SK-N-SH (cell line): ENCODE data around the gene TP53AIP1.

Experiments
- NFIC ChIP-seq: IDR thresholded peaks from 2 replicates; pipeline ENCODE4 v1.4.0; 2012; ENCODE audit warnings: borderline replicate concordance
- POLR2AphosphoS5 ChIP-seq: IDR thresholded peaks from 2 replicates; pipeline ENCODE4 v1.6.1; 2012; ENCODE audit warnings: low read depth, low read length
- RFX5 ChIP-seq: IDR thresholded peaks from 2 replicates; pipeline ENCODE4 v1.6.1; 2012; ENCODE audit warnings: mild to moderate bottlenecking, improper control_type of control experiment, low read length
- TEAD4 ChIP-seq: IDR thresholded peaks from 2 replicates; pipeline ENCODE4 v1.4.0; 2012; ENCODE audit warnings: mild to moderate bottlenecking, borderline replicate concordance; ENCODE audit not compliant: insufficient read depth
- YY1 ChIP-seq: IDR thresholded peaks from 2 replicates; pipeline ENCODE4 v1.4.0; 2012; ENCODE audit warnings: low read depth, mild to moderate bottlenecking
- TF ChIP-seq, protein P1 (sequence below): fragments of 200-600 bp; sonication (generic); IDR thresholded peaks from 2 replicates; pipeline ENCODE4 v1.6.1; 2017; ENCODE audit warnings: antibody characterized with exemption, mild to moderate bottlenecking, moderate library complexity
- TF ChIP-seq, protein P2 (sequence below): IDR thresholded peaks from 2 replicates; pipeline ENCODE4 v1.4.0; 2012; ENCODE audit warnings: low read depth, borderline replicate concordance

DNA sequence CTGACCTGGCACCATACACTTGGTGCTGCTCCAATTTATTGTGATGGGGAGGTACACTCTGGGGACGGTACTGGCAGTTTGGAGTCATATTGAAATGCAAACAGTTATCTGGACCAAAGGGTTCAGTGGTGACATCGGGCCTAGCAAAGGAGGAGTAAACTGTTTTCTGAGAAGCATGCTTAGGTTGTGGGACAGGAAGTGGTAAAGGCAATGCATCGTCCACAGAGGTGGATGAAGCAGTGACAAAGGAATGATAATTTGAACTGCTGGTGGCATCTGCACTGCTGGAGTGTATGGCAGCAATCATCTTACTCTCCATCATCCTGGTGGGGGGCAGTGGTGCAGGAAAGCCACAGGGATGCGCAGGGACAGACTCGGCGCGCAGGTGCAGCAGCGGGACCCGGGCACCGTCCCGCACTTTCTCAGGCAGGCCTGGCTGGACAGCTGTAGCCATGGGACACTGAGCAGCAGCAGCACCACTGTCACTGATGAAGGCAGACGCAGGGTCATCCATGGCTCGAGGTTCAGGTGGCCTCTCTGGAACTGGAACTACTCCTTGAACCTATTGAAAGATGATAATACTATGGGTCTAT is 28.0 kb upstream of the TP53AIP1 start:
- TF ChIP-seq, protein P1, sequence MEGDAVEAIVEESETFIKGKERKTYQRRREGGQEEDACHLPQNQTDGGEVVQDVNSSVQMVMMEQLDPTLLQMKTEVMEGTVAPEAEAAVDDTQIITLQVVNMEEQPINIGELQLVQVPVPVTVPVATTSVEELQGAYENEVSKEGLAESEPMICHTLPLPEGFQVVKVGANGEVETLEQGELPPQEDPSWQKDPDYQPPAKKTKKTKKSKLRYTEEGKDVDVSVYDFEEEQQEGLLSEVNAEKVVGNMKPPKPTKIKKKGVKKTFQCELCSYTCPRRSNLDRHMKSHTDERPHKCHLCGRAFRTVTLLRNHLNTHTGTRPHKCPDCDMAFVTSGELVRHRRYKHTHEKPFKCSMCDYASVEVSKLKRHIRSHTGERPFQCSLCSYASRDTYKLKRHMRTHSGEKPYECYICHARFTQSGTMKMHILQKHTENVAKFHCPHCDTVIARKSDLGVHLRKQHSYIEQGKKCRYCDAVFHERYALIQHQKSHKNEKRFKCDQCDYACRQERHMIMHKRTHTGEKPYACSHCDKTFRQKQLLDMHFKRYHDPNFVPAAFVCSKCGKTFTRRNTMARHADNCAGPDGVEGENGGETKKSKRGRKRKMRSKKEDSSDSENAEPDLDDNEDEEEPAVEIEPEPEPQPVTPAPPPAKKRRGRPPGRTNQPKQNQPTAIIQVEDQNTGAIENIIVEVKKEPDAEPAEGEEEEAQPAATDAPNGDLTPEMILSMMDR, result no peak
- TF ChIP-seq, protein P2, sequence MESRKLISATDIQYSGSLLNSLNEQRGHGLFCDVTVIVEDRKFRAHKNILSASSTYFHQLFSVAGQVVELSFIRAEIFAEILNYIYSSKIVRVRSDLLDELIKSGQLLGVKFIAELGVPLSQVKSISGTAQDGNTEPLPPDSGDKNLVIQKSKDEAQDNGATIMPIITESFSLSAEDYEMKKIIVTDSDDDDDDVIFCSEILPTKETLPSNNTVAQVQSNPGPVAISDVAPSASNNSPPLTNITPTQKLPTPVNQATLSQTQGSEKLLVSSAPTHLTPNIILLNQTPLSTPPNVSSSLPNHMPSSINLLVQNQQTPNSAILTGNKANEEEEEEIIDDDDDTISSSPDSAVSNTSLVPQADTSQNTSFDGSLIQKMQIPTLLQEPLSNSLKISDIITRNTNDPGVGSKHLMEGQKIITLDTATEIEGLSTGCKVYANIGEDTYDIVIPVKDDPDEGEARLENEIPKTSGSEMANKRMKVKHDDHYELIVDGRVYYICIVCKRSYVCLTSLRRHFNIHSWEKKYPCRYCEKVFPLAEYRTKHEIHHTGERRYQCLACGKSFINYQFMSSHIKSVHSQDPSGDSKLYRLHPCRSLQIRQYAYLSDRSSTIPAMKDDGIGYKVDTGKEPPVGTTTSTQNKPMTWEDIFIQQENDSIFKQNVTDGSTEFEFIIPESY, result no peak
- TF ChIP-seq NFIC, result no peak
- TF ChIP-seq POLR2AphosphoS5, result no peak
- no peak for TF ChIP-seq RFX5
- TF ChIP-seq TEAD4, result no peak
- no peak for TF ChIP-seq YY1
